ENCODE data around the gene DPF3.

Gene DPF3

GRCh38 chr14:72756967-72757366 is 136.9 kb downstream of the DPF3 start:
- H3K4me1 ChIP-seq (ENCODE audit: low read length) = no peaks in the 10 kb centered on the region
- no peak overlapping the region for H3K9ac ChIP-seq (ENCODE audit: low read length)
- H3K36me3 ChIP-seq (replicated peaks; ENCODE audit: insufficient read depth, low read length) = no peaks in the 10 kb centered on the region
- no peaks in the 10 kb centered on the region for H4K20me1 ChIP-seq (ENCODE audit: insufficient read depth, low read length)
- H3F3A ChIP-seq (ENCODE audit: insufficient read depth, low read length) = no peaks in the 10 kb centered on the region
- no peak overlapping the region for H3K27ac ChIP-seq (ENCODE audit: low read length)
- no peak for DNase-seq
- no peak overlapping the region for H3K4me2 ChIP-seq (ENCODE audit: low read depth, low read length)
- no peak overlapping the region for H2AFZ ChIP-seq (ENCODE audit: low read length)
- H3K9me2 ChIP-seq (replicated peaks; ENCODE audit: insufficient read depth, low read length) = no peaks in the 10 kb centered on the region
- no peak overlapping the region for H3K4me3 ChIP-seq (ENCODE audit: low read length)
- H3K79me2 ChIP-seq (ENCODE audit: low read length) = peaks cover 46% of the 10 kb centered on the region
- no peaks in the 10 kb centered on the region for H3K9me3 ChIP-seq (replicated peaks; ENCODE audit: insufficient read depth, low read length)
- no peaks in the 10 kb centered on the region for H3K27me3 ChIP-seq (replicated peaks; ENCODE audit: insufficient read depth, low read length)
- TF ChIP-seq CTCF (IDR thresholded peaks at IDR 0.05; ENCODE audit: low read length) = no peak
- no peak for TF ChIP-seq EZH2 (optimal IDR thresholded peaks at IDR 0.05; ENCODE audit: low read depth, low read length)
- TF ChIP-seq EZH2phosphoT487 (IDR thresholded peaks at IDR 0.05; ENCODE audit: low read length) = no peak

- Histone ChIP-seq H3K36me3 (replicated peaks; ENCODE audit: insufficient read depth, low read length) (no peaks in the 10 kb centered on the region), H2AFZ (ENCODE audit: low read length) (no peak overlapping the region), H3K27ac (ENCODE audit: low read length) (no peak overlapping the region), H3K27me3 (replicated peaks; ENCODE audit: insufficient read depth, low read length) (no peaks in the 10 kb centered on the region), H3K4me2 (ENCODE audit: low read depth, low read length) (no peak overlapping the region), H3K9ac (ENCODE audit: low read length) (no peak overlapping the region), H3K79me2 (ENCODE audit: low read length) (peaks cover 37% of the 10 kb centered on the region), H3K4me1 (ENCODE audit: low read length) (no peaks in the 10 kb centered on the region), H3K9me3 (replicated peaks; ENCODE audit: insufficient read depth, low read length) (no peaks in the 10 kb centered on the region), H3F3A (ENCODE audit: insufficient read depth, low read length) (no peaks in the 10 kb centered on the region), H3K4me3 (ENCODE audit: low read length) (no peak overlapping the region), H3K9me2 (replicated peaks; ENCODE audit: insufficient read depth, low read length) (no peaks in the 10 kb centered on the region), H4K20me1 (ENCODE audit: insufficient read depth, low read length) (no peaks in the 10 kb centered on the region)
- TF ChIP-seq EZH2phosphoT487 (IDR thresholded peaks at IDR 0.05; ENCODE audit: low read length) = no peak
- no peak for TF ChIP-seq CTCF (IDR thresholded peaks at IDR 0.05; ENCODE audit: low read length)
- no peak for TF ChIP-seq EZH2 (optimal IDR thresholded peaks at IDR 0.05; ENCODE audit: low read depth, low read length)
- no peak for DNase-seq
These were observed 138.1 kb downstream of the DPF3 start for GRCh38 chr14:72755766-72756165.

- no peak overlapping the region for H3K4me3 ChIP-seq (ENCODE audit: low read length)
- no peaks in the 10 kb centered on the region for H4K20me1 ChIP-seq (ENCODE audit: insufficient read depth, low read length)
- DNase-seq = no peak
- peaks cover 33% of the 10 kb centered on the region for H3K79me2 ChIP-seq (ENCODE audit: low read length)
- H3F3A ChIP-seq (ENCODE audit: insufficient read depth, low read length) = no peaks in the 10 kb centered on the region
- no peaks in the 10 kb centered on the region for H3K9me3 ChIP-seq (replicated peaks; ENCODE audit: insufficient read depth, low read length)
- no peak overlapping the region for H2AFZ ChIP-seq (ENCODE audit: low read length)
- H3K27ac ChIP-seq (ENCODE audit: low read length) = no peak overlapping the region
- no peaks in the 10 kb centered on the region for H3K9me2 ChIP-seq (replicated peaks; ENCODE audit: insufficient read depth, low read length)
- H3K27me3 ChIP-seq (replicated peaks; ENCODE audit: insufficient read depth, low read length) = no peaks in the 10 kb centered on the region
- H3K4me2 ChIP-seq (ENCODE audit: low read depth, low read length) = no peak overlapping the region
- H3K9ac ChIP-seq (ENCODE audit: low read length) = no peak overlapping the region
- no peak for TF ChIP-seq EZH2phosphoT487 (IDR thresholded peaks at IDR 0.05; ENCODE audit: low read length)
- TF ChIP-seq EZH2 (optimal IDR thresholded peaks at IDR 0.05; ENCODE audit: low read depth, low read length) = no peak
- TF ChIP-seq CTCF (IDR thresholded peaks at IDR 0.05; ENCODE audit: low read length) = no peak
- H3K4me1 ChIP-seq (ENCODE audit: low read length) = no peaks in the 10 kb centered on the region
- H3K36me3 ChIP-seq (replicated peaks; ENCODE audit: insufficient read depth, low read length) = no peaks in the 10 kb centered on the region
These were observed 139.0 kb downstream of the DPF3 start for GRCh38 chr14:72754949-72755348.
